ENCODE results near the gene BPGM.

Gene BPGM

GRCh38 chr7:134699021-134699818 is 52.6 kb downstream of the BPGM start:
- DNase-seq, result no peak

- DNase-seq, result no peak
Measured at GRCh38 chr7:134699899-134700298, 53.2 kb downstream of the BPGM start.

GRCh38 chr7:134701272-134701671 is 54.6 kb downstream of the BPGM start:
- peak; percentile 33 for DNase-seq

GRCh38 chr7:134702366-134703240 is 56.0 kb downstream of the BPGM start:
- no peak for DNase-seq

GRCh38 chr7:134703241-134703594 is 56.6 kb downstream of the BPGM start:
- DNase-seq, result no peak

- DNase-seq, result no peak
Measured at GRCh38 chr7:134703782-134704181, 57.1 kb downstream of the BPGM start.

GRCh38 chr7:134704827-134705226 is 58.2 kb downstream of the BPGM start:
- DNase-seq, result no peak

- DNase-seq, result no peak
Measured at GRCh38 chr7:134705716-134706115, 59.1 kb downstream of the BPGM start.

- no peak for DNase-seq
Measured at GRCh38 chr7:134706468-134706867, 59.8 kb downstream of the BPGM start.

- no peak for DNase-seq
Measured at GRCh38 chr7:134707663-134708378, 61.2 kb downstream of the BPGM start.

GRCh38 chr7:134708692-134709091 is 62.0 kb downstream of the BPGM start:
- DNase-seq, result no peak

GRCh38 chr7:134709197-134709596 is 62.5 kb downstream of the BPGM start:
- no peak for DNase-seq

- DNase-seq, result peak; percentile 13
Measured at GRCh38 chr7:134710511-134710853, 63.8 kb downstream of the BPGM start.

- DNase-seq, result peak; percentile 62
Measured at GRCh38 chr7:134710854-134711624, 64.4 kb downstream of the BPGM start.

- no peak for DNase-seq
Measured at GRCh38 chr7:134712196-134712595, 65.5 kb downstream of the BPGM start.

GRCh38 chr7:134714470-134715205 is 68.0 kb downstream of the BPGM start:
- DNase-seq, result no peak

- DNase-seq, result no peak
Measured at GRCh38 chr7:134718211-134718875, 71.7 kb downstream of the BPGM start.

- DNase-seq, result no peak
Measured at GRCh38 chr7:134720091-134720935, 73.7 kb downstream of the BPGM start.

GRCh38 chr7:134721171-134721570 is 74.5 kb downstream of the BPGM start:
- no peak for DNase-seq

GRCh38 chr7:134722786-134723322 is 76.2 kb downstream of the BPGM start:
- DNase-seq, result no peak
